ENCODE results near the gene SLC1A2. TPM values are rescaled to one million over a fixed set of nuclear protein-coding genes. Genes with fewer than 3 reads are reported as not detected.

SLC1A2 gene
- total and polyA plus RNA-seq, 2 donors (not counting 1 experiment from before 2014, with no cell fraction given), result 1.2 to 7.6 TPM

GRCh38 chr11:35391922-35392688, 27.3 kb downstream of the SLC1A2 start:
- Histone ChIP-seq H3K27ac (ENCODE audit: insufficient read depth, low read length) (no peak overlapping the region), H3K79me2 (ENCODE audit: control insufficient read depth, insufficient read depth, low read length) (no peaks in the 10 kb centered on the region), H3K9ac (ENCODE audit: insufficient read depth, low read length) (no peak overlapping the region), H3K27me3 (ENCODE audit: control insufficient read depth, insufficient read depth, low read length) (no peaks in the 10 kb centered on the region), H3K36me3 (ENCODE audit: control insufficient read depth, insufficient read depth, low read length) (no peaks in the 10 kb centered on the region), H3K4me2 (ENCODE audit: extremely low read depth, insufficient read depth, low read length) (no peak overlapping the region), H3K4me1 (ENCODE audit: control insufficient read depth, extremely low read depth, insufficient read depth, low read length) (peaks cover 16% of the 10 kb centered on the region), H2AFZ (ENCODE audit: low read length) (no peak overlapping the region), H4K20me1 (ENCODE audit: control insufficient read depth, extremely low read depth, insufficient read depth, low read length) (no peaks in the 10 kb centered on the region), H3K4me3 (replicated peaks in 1 of 4; ENCODE audit: control extremely low read depth in 1 of 4, insufficient read depth in 1 of 4, low read depth in 3 of 4, low read length in 4 of 4) (no peak overlapping the region), H3K9me3 (ENCODE audit: control insufficient read depth, insufficient read depth, low read depth, low read length) (no peaks in the 10 kb centered on the region)
- peak; percentile 56 to 82 for DNase-seq (ENCODE audit: low read depth in 2 of 2)
- TF ChIP-seq EZH2 (IDR thresholded peaks at IDR 0.05; ENCODE audit: low read length, missing control alignments), result no peak
- TF ChIP-seq CTCF (conservative IDR thresholded peaks at IDR 0.05 in 1 of 2, IDR thresholded peaks at IDR 0.05 in 1 of 2; ENCODE audit: low read depth in 1 of 2, low read length in 2 of 2), result peak; percentile 82 to 91

DNA sequence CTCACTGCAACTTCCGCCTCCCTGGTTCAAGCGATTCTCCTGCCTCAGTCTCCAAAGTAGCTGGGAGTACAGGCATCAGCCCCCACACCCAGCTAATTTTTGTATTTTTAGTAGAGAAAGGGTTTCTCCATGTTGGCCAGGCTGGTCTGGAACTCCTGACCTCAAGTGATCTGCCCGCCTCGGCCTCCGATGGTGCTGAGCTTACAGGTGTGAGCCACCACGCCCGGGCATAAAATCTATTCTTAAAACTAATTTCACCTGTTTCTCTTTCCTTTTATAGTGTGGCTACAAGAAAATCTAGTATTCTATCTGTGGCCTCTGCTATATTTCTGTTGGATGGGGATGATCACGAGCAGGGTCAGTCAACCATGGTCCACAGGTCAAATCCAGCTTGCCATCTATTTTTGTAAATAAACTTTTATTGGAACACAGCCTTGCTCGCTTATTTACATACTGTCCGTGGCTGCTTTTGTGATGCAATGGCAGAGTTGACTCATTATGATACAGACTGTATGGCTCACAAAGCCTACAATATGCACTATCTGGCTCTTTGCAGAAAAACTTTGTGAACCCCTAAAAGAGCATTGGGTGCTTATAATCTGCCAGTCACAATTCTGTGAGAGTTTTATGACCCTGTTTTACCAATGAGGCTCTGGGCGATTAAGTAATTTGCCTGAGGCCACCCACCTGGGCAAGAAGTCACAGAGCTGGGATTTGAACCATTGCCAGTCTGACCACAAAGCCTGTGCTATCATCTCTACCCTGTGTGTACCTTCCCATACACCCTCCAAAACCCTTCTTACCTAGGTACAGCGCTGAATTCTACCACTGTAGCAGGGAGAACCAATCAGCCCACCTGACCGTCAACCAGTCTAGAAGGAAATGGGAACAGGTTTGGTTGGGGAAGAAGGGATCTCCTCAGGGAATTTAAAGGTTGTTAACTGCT, 28.3 kb downstream of the SLC1A2 start:
- TF ChIP-seq EZH2 (IDR thresholded peaks at IDR 0.05; ENCODE audit: low read length, missing control alignments), result no peak
- no peak for TF ChIP-seq CTCF (conservative IDR thresholded peaks at IDR 0.05 in 1 of 2, IDR thresholded peaks at IDR 0.05 in 1 of 2; ENCODE audit: low read depth in 1 of 2, low read length in 2 of 2)
- Histone ChIP-seq H3K9ac (ENCODE audit: insufficient read depth, low read length) (no peak overlapping the region), H3K4me3 (replicated peaks in 1 of 4; ENCODE audit: control extremely low read depth in 1 of 4, insufficient read depth in 1 of 4, low read depth in 3 of 4, low read length in 4 of 4) (no peak overlapping the region), H3K27ac (ENCODE audit: insufficient read depth, low read length) (no peak overlapping the region), H2AFZ (ENCODE audit: low read length) (no peak overlapping the region), H3K79me2 (ENCODE audit: control insufficient read depth, insufficient read depth, low read length) (no peaks in the 10 kb centered on the region), H3K36me3 (ENCODE audit: control insufficient read depth, insufficient read depth, low read length) (no peaks in the 10 kb centered on the region), H3K9me3 (ENCODE audit: control insufficient read depth, insufficient read depth, low read depth, low read length) (no peaks in the 10 kb centered on the region), H3K4me1 (ENCODE audit: control insufficient read depth, extremely low read depth, insufficient read depth, low read length) (peaks cover 16% of the 10 kb centered on the region), H3K4me2 (ENCODE audit: extremely low read depth, insufficient read depth, low read length) (peak overlapping the region; percentile 15), H3K27me3 (ENCODE audit: control insufficient read depth, insufficient read depth, low read length) (no peaks in the 10 kb centered on the region), H4K20me1 (ENCODE audit: control insufficient read depth, extremely low read depth, insufficient read depth, low read length) (no peaks in the 10 kb centered on the region)
- DNase-seq (ENCODE audit: low read depth in 2 of 2), result peak; percentile 74 to 86

- Histone ChIP-seq H2AFZ (ENCODE audit: low read length) (no peak overlapping the region), H3K9ac (ENCODE audit: insufficient read depth, low read length) (no peak overlapping the region), H3K9me3 (ENCODE audit: control insufficient read depth, insufficient read depth, low read depth, low read length) (no peaks in the 10 kb centered on the region), H3K36me3 (ENCODE audit: control insufficient read depth, insufficient read depth, low read length) (no peaks in the 10 kb centered on the region), H3K27ac (ENCODE audit: insufficient read depth, low read length) (no peak overlapping the region), H3K27me3 (ENCODE audit: control insufficient read depth, insufficient read depth, low read length) (no peaks in the 10 kb centered on the region), H3K4me3 (replicated peaks in 1 of 4; ENCODE audit: control extremely low read depth in 1 of 4, insufficient read depth in 1 of 4, low read depth in 3 of 4, low read length in 4 of 4) (no peak overlapping the region), H4K20me1 (ENCODE audit: control insufficient read depth, extremely low read depth, insufficient read depth, low read length) (no peaks in the 10 kb centered on the region), H3K79me2 (ENCODE audit: control insufficient read depth, insufficient read depth, low read length) (no peaks in the 10 kb centered on the region), H3K4me1 (ENCODE audit: control insufficient read depth, extremely low read depth, insufficient read depth, low read length) (peaks cover 16% of the 10 kb centered on the region), H3K4me2 (ENCODE audit: extremely low read depth, insufficient read depth, low read length) (no peak overlapping the region)
- TF ChIP-seq EZH2 (IDR thresholded peaks at IDR 0.05; ENCODE audit: low read length, missing control alignments) (no peak), CTCF (conservative IDR thresholded peaks at IDR 0.05 in 1 of 2, IDR thresholded peaks at IDR 0.05 in 1 of 2; ENCODE audit: low read depth in 1 of 2, low read length in 2 of 2) (no peak)
- no peak for DNase-seq (ENCODE audit: low read depth in 2 of 2)
Measured at GRCh38 chr11:35389897-35390465, 29.4 kb downstream of the SLC1A2 start.
